Fibroblast of mammary gland (primary cell): ENCODE measurements around the gene BPIFA1.

Experiments
- DNase-seq: peaks from one replicate; pipeline ENCODE4 v3.0.0-alpha.2; 2010; ENCODE audit warnings: low read depth
- H3K4me3 ChIP-seq: 2 replicates; pipeline ENCODE4 v1.5.1; 2011; ENCODE audit warnings: low read depth, mild to moderate bottlenecking, low read length, moderate library complexity; ENCODE audit not compliant: control insufficient read depth
- TF ChIP-seq, protein P1 (sequence below): conservative IDR thresholded peaks from 2 replicates; pipeline ENCODE4 v1.5.1; 2011; ENCODE audit warnings: low read depth, low read length, inconsistent platforms; ENCODE audit not compliant: control insufficient read depth, insufficient read depth

BPIFA1 gene

GRCh38 chr20:33237989-33238388 is 2.2 kb downstream of the BPIFA1 start:
- TF ChIP-seq, protein P1, sequence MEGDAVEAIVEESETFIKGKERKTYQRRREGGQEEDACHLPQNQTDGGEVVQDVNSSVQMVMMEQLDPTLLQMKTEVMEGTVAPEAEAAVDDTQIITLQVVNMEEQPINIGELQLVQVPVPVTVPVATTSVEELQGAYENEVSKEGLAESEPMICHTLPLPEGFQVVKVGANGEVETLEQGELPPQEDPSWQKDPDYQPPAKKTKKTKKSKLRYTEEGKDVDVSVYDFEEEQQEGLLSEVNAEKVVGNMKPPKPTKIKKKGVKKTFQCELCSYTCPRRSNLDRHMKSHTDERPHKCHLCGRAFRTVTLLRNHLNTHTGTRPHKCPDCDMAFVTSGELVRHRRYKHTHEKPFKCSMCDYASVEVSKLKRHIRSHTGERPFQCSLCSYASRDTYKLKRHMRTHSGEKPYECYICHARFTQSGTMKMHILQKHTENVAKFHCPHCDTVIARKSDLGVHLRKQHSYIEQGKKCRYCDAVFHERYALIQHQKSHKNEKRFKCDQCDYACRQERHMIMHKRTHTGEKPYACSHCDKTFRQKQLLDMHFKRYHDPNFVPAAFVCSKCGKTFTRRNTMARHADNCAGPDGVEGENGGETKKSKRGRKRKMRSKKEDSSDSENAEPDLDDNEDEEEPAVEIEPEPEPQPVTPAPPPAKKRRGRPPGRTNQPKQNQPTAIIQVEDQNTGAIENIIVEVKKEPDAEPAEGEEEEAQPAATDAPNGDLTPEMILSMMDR, result no peak
- DNase-seq, result no peak
- H3K4me3 ChIP-seq, result no peak overlapping the region

DNA sequence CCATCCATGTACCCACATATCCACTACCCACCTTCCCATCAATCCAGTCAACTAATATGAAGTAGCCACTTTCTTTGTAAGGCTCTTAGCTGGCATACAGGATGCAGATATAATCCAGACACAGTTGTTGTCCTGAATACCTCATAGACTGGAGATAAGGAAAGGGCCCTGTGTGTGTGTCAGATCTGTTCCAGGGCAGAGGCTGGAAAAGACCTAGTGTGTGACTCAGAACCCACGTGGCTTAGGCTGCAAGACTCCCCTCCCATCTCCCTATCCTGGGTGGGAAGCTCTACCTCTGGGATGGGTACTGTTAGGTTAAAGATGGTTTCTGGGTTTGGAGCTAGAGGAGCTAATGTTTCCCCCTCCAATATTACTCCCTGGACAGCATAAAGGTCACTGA is 3.6 kb downstream of the BPIFA1 start:
- no peak overlapping the region for H3K4me3 ChIP-seq
- DNase-seq, result no peak
- TF ChIP-seq, protein P1, result no peak

DNA sequence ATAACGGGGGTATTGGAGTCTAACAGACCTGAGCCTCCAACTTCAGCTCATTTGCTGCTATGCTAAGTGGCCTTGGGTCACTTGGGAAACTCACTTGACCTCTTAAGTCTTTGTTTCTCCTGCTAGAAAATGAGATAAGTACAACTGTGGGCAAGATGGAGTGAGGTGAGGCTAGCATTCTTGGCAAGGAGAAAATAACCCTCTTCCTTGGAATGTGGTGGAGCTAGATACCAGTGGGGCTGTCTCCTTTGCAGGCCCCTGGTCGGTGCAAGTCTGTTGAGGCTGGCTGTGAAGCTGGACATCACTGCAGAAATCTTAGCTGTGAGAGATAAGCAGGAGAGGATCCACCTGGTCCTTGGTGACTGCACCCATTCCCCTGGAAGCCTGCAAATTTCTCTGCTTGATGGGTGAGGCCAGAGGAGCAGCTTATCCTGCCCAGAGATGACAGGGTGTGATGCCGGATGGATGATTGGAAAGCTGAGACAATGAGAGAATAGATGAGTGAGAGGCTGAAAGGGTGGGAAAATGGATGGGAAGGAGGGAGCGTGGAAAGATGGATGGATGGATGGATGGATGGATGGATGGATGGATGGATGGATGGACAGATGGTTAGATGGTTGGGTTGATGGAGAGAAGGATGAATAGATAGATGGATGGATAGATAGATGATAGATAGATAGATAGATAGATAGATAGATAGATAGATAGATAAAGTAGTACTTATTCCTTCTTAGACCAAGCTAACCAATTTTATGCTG is 4.4 kb downstream of the BPIFA1 start:
- TF ChIP-seq, protein P1, result no peak
- no peak overlapping the region for H3K4me3 ChIP-seq
- DNase-seq, result no peak

- TF ChIP-seq, protein P1, result no peak
- H3K4me3 ChIP-seq, result no peak overlapping the region
- no peak for DNase-seq
These were observed 5.1 kb downstream of the BPIFA1 start for GRCh38 chr20:33240923-33241322.

GRCh38 chr20:33242319-33243100 is 6.7 kb downstream of the BPIFA1 start:
- no peak overlapping the region for H3K4me3 ChIP-seq
- TF ChIP-seq, protein P1, result no peak
- DNase-seq, result no peak

DNA sequence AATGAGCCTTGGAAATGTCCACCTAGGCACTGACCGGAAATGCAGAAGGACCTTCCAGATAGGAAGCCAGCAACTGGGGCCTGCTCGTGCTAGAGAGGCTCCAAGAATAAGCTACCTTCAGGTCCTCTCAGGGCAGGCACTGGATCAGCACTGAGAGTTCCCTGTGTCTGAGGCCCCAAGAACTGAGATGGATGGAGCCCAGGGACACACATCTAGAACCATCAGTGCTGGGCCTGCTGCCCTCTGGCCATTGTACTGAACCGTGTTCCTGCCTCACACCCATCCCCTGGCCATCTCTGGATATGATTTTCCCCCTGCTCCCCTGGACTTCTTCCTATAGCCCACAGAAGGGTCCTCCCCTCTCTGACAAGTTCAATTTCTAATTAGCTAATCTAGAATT is 10.3 kb downstream of the BPIFA1 start:
- TF ChIP-seq, protein P1, result no peak
- no peak overlapping the region for H3K4me3 ChIP-seq
- no peak for DNase-seq
